Suprapubic skin (tissue), 3 donors: Measurements from ENCODE around the gene MYZAP.

Source experiments
- POLR2A ChIP-seq, 2 donors: fragments of 450-650 bp; IDR thresholded peaks; one replicate each; pipeline ENCODE4 v1.6.1; 2017; ENCODE audit warnings: antibody characterized with exemption in 2 of 2, mild to moderate bottlenecking in 2 of 2, moderate library complexity in 2 of 2
- TF ChIP-seq, protein P1 (sequence below), 2 donors: fragments of 200-600 bp in 1 of 2; fragments of 450-650 bp in 1 of 2; sonication (generic) in 1 of 2; IDR thresholded peaks; one replicate each; pipeline ENCODE4 v1.5.1; 2016 to 2019; ENCODE audit warnings: antibody characterized with exemption in 2 of 2, mild to moderate bottlenecking in 1 of 2, moderate library complexity in 1 of 2

DNA sequence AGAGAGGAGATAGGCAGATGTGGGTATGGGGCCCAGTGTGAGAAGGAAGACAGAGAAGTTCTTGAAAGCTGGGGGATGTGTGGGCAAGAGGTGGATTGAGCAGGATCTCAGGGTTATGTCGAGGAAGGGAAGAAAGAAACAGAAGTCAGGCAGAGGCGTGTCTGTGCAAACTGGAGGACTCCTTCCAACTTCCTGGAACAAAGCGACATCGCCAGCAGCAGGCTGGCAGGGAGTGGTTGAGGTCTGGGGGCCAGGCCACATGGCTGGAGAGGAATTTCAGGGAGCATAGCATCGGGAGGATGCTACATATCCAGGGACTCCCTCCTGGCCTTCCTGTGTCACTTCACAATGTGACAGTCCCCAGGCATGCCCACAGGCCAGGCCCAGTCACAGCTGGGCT lies 42.9 kb upstream of the MYZAP start:
- TF ChIP-seq, protein P1, sequence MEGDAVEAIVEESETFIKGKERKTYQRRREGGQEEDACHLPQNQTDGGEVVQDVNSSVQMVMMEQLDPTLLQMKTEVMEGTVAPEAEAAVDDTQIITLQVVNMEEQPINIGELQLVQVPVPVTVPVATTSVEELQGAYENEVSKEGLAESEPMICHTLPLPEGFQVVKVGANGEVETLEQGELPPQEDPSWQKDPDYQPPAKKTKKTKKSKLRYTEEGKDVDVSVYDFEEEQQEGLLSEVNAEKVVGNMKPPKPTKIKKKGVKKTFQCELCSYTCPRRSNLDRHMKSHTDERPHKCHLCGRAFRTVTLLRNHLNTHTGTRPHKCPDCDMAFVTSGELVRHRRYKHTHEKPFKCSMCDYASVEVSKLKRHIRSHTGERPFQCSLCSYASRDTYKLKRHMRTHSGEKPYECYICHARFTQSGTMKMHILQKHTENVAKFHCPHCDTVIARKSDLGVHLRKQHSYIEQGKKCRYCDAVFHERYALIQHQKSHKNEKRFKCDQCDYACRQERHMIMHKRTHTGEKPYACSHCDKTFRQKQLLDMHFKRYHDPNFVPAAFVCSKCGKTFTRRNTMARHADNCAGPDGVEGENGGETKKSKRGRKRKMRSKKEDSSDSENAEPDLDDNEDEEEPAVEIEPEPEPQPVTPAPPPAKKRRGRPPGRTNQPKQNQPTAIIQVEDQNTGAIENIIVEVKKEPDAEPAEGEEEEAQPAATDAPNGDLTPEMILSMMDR (IDR thresholded peaks at IDR 0.05), result no peak
- no peak for TF ChIP-seq POLR2A (IDR thresholded peaks at IDR 0.05)
